Peyer's patch (tissue), 4 donors: ENCODE results near the gene LTN1. TPM values are rescaled to one million over a fixed set of nuclear protein-coding genes. Genes with fewer than 3 reads are reported as not detected.

Experiments used
- DNase-seq, 3 donors: peaks; one replicate each; pipeline ENCODE4 v3.0.0-alpha.2; 2017 to 2019
- H3K27ac ChIP-seq, 4 donors: fragments of 200-600 bp; sonication (generic); one replicate each; pipeline ENCODE4 v1.5.1; 2016 to 2019
- H3K27me3 ChIP-seq, 2 donors: fragments of 200-600 bp; sonication (generic); one replicate each; pipeline ENCODE4 v1.5.1; 2019
- H3K36me3 ChIP-seq, 3 donors: fragments of 200-600 bp; sonication (generic); one replicate each; pipeline ENCODE4 v1.5.1; 2016 to 2019
- H3K4me1 ChIP-seq, 4 donors: fragments of 200-600 bp; sonication (generic); one replicate each; pipeline ENCODE4 v1.5.1; 2016 to 2019
- H3K4me3 ChIP-seq, 4 donors: fragments of 200-600 bp; sonication (generic); 1 replicate in 3 of 4; 2 replicates in 1 of 4; pipeline ENCODE4 v1.5.1; 2016 to 2019; ENCODE audit warnings: mild to moderate bottlenecking in 1 of 4
- H3K9me3 ChIP-seq, 4 donors: fragments of 200-600 bp; sonication (generic); one replicate each; pipeline ENCODE4 v1.5.1; 2016 to 2019; ENCODE audit warnings: mild to moderate bottlenecking in 1 of 4
- CTCF ChIP-seq, 6 experiments: fragments of 450-650 bp in 4 of 6; fragments of 200-600 bp in 2 of 6; sonication (generic) in 1 of 6; IDR thresholded peaks; one replicate each; pipeline ENCODE4 v1.5.1; 2017 to 2019; ENCODE audit warnings: antibody characterized with exemption in 6 of 6, mild to moderate bottlenecking in 3 of 6, moderate library complexity in 1 of 6
- POLR2A ChIP-seq, 2 donors: fragments of 450-650 bp; IDR thresholded peaks; one replicate each; pipeline ENCODE4 v1.5.1; 2017; ENCODE audit warnings: antibody characterized with exemption in 2 of 2, mild to moderate bottlenecking in 2 of 2, moderate library complexity in 2 of 2
- total RNA-seq, 4 donors: library from RNA; depleted of rRNA; stranded (reverse); fragments of >200 nt; gene quantifications; one replicate each; pipeline ENCODE4 v1.1.0, GENCODE V29; 2016

Gene LTN1
- total RNA-seq, 4 donors from 2014 or later, result 19.6 to 42.1 (median 27.8) TPM

- Histone ChIP-seq H3K4me3 (no peak overlapping the region), H3K9me3 (no peaks in the 10 kb centered on the region), H3K36me3 (no peaks in the 10 kb centered on the region), H3K27ac (no peak overlapping the region), H3K4me1 (no peaks in the 10 kb centered on the region), H3K27me3 (no peaks in the 10 kb centered on the region)
- DNase-seq, result no peak
- TF ChIP-seq CTCF (IDR thresholded peaks at IDR 0.05) (no peak), POLR2A (IDR thresholded peaks at IDR 0.05) (no peak)
Observed at GRCh38 chr21:28908351-28908750, 84.3 kb downstream of the LTN1 start.

- Histone ChIP-seq H3K36me3 (no peaks in the 10 kb centered on the region), H3K4me3 (no peak overlapping the region), H3K27me3 (no peaks in the 10 kb centered on the region), H3K4me1 (no peaks in the 10 kb centered on the region), H3K9me3 (no peaks in the 10 kb centered on the region), H3K27ac (no peak overlapping the region)
- no peak for TF ChIP-seq CTCF (IDR thresholded peaks at IDR 0.05)
- TF ChIP-seq POLR2A (IDR thresholded peaks at IDR 0.05), result no peak
- DNase-seq, result no peak
Observed at GRCh38 chr21:28906841-28907240, 85.8 kb downstream of the LTN1 start.

- Histone ChIP-seq H3K4me1 (no peaks in the 10 kb centered on the region), H3K36me3 (no peaks in the 10 kb centered on the region), H3K27me3 (no peaks in the 10 kb centered on the region), H3K4me3 (no peak overlapping the region), H3K9me3 (no peaks in the 10 kb centered on the region), H3K27ac (no peak overlapping the region)
- TF ChIP-seq POLR2A (IDR thresholded peaks at IDR 0.05), result no peak
- TF ChIP-seq CTCF (IDR thresholded peaks at IDR 0.05), result no peak
- no peak for DNase-seq
Observed at GRCh38 chr21:28906236-28906635, 86.4 kb downstream of the LTN1 start.

GRCh38 chr21:28904961-28905435 lies 87.7 kb downstream of the LTN1 start:
- H3K4me3 ChIP-seq, result no peak overlapping the region
- no peaks in the 10 kb centered on the region for H3K4me1 ChIP-seq
- no peak overlapping the region for H3K27ac ChIP-seq
- no peaks in the 10 kb centered on the region for H3K36me3 ChIP-seq
- no peak for DNase-seq
- H3K27me3 ChIP-seq, result no peaks in the 10 kb centered on the region
- no peaks in the 10 kb centered on the region for H3K9me3 ChIP-seq
- TF ChIP-seq POLR2A (IDR thresholded peaks at IDR 0.05) (no peak), CTCF (IDR thresholded peaks at IDR 0.05) (no peak)

GRCh38 chr21:28903448-28903847 lies 89.2 kb downstream of the LTN1 start:
- H3K4me1 ChIP-seq, result no peaks in the 10 kb centered on the region
- no peaks in the 10 kb centered on the region for H3K9me3 ChIP-seq
- no peak overlapping the region for H3K27ac ChIP-seq
- no peak for DNase-seq
- TF ChIP-seq CTCF (IDR thresholded peaks at IDR 0.05), result no peak
- no peak for TF ChIP-seq POLR2A (IDR thresholded peaks at IDR 0.05)
- no peaks in the 10 kb centered on the region for H3K27me3 ChIP-seq
- H3K4me3 ChIP-seq, result no peak overlapping the region
- no peaks in the 10 kb centered on the region for H3K36me3 ChIP-seq

GRCh38 chr21:28900481-28900880 lies 92.2 kb downstream of the LTN1 start:
- Histone ChIP-seq H3K9me3 (no peaks in the 10 kb centered on the region), H3K27ac (no peak overlapping the region), H3K4me3 (no peak overlapping the region), H3K36me3 (no peaks in the 10 kb centered on the region), H3K27me3 (no peaks in the 10 kb centered on the region), H3K4me1 (no peaks in the 10 kb centered on the region)
- TF ChIP-seq CTCF (IDR thresholded peaks at IDR 0.05), result no peak
- no peak for TF ChIP-seq POLR2A (IDR thresholded peaks at IDR 0.05)
- DNase-seq, result no peak
